K562 (cell line): ENCODE measurements around the gene TEX38. TPM values are rescaled to one million over a fixed set of nuclear protein-coding genes. Genes with fewer than 3 reads are reported as not detected.
A peak's percentile ranks its signal among the peaks of the same experiment; 100 is the strongest.

Experiments
- ASH1L ChIP-seq: fragments of 450-650 bp; IDR thresholded peaks from 2 replicates; pipeline ENCODE4 v1.6.1; 2018; ENCODE audit warnings: borderline replicate concordance, mild to moderate bottlenecking, low read depth; ENCODE audit not compliant: partially characterized antibody
- ATF7 ChIP-seq: fragments of 450-650 bp; IDR thresholded peaks from 2 replicates; pipeline ENCODE4 v1.7.1; 2014; ENCODE audit warnings: mild to moderate bottlenecking, moderate library complexity
- BACH1 ChIP-seq: fragments of 200-800 bp; sonication (Bioruptor generic); IDR thresholded peaks from 2 replicates; pipeline ENCODE4 v1.6.1; 2016; ENCODE audit warnings: missing genetic modification characterization, missing compliant biosample characterization
- BCL6 ChIP-seq: fragments of 250-450 bp; sonication (Bioruptor Pico); IDR thresholded peaks from 2 replicates; pipeline ENCODE4 v1.4.0; 2020
- ELF2 ChIP-seq: fragments of 250-450 bp; sonication (Bioruptor Pico); IDR thresholded peaks from 2 replicates; pipeline ENCODE4 v1.5.0; 2021; ENCODE audit warnings: mild to moderate bottlenecking
- GTF2E2 ChIP-seq: fragments of 200-800 bp; sonication (Bioruptor generic); IDR thresholded peaks from 2 replicates; pipeline ENCODE4 v1.6.1; 2016; ENCODE audit warnings: missing genetic modification characterization, missing compliant biosample characterization
- KAT8 ChIP-seq: fragments of 450-650 bp; IDR thresholded peaks from 2 replicates; pipeline ENCODE4 v1.6.1; 2016; ENCODE audit warnings: low read depth, mild to moderate bottlenecking
- MEIS2 ChIP-seq: fragments of 450-650 bp; IDR thresholded peaks from 2 replicates; pipeline ENCODE4 v1.6.1; 2014; ENCODE audit warnings: mild to moderate bottlenecking; ENCODE audit not compliant: partially characterized antibody
- NCOR1 ChIP-seq: fragments of 450-650 bp; IDR thresholded peaks from 2 replicates; pipeline ENCODE4 v1.6.1; 2016; ENCODE audit warnings: mild to moderate bottlenecking, moderate library complexity
- POLR2G ChIP-seq: fragments of 200-400 bp; formaldehyde crosslinking; IDR thresholded peaks from 2 replicates; pipeline ENCODE4 v1.6.1; 2017; ENCODE audit warnings: low read depth, mild to moderate bottlenecking, antibody characterized with exemption, low read length, moderate library complexity
- SAP30 ChIP-seq: fragments of 200-600 bp; sonication (generic); IDR thresholded peaks from 2 replicates; pipeline ENCODE4 v1.6.1; 2012; ENCODE audit warnings: borderline replicate concordance, low read depth, mild to moderate bottlenecking, moderate library complexity, low read length, control low read depth, inconsistent platforms; ENCODE audit not compliant: insufficient read depth, poor library complexity, severe bottlenecking
- SMARCA4 ChIP-seq: fragments of 450-650 bp; IDR thresholded peaks from 2 replicates; pipeline ENCODE4 v1.6.1; 2016
- TAF1 ChIP-seq: IDR thresholded peaks from 2 replicates; pipeline ENCODE4 v1.6.1; 2011; ENCODE audit warnings: mild to moderate bottlenecking, low read length, moderate library complexity; ENCODE audit not compliant: insufficient read depth, control insufficient read depth, severe bottlenecking; ENCODE audit errors: extremely low read depth
- TAL1 ChIP-seq: fragments of 450-650 bp; IDR thresholded peaks from 2 replicates; pipeline ENCODE4 v1.6.1; 2016; ENCODE audit warnings: mild to moderate bottlenecking
- ZFP36 ChIP-seq: fragments of 150-350 bp; IDR thresholded peaks from 2 replicates; pipeline ENCODE4 v1.6.1; 2018; ENCODE audit warnings: low read length, low read depth; ENCODE audit not compliant: partially characterized antibody
- ZNF282 ChIP-seq: sonication (generic); formaldehyde crosslinking; IDR thresholded peaks from 2 replicates; pipeline ENCODE4 v1.8.1; 2023; ENCODE audit warnings: missing genetic modification reagents
- ZNF780A ChIP-seq: fragments of 250-450 bp; sonication (Bioruptor Pico); IDR thresholded peaks from 2 replicates; pipeline ENCODE4 v1.5.0; 2021; ENCODE audit warnings: mild to moderate bottlenecking
- polyA plus RNA-seq, 8 experiments: library from polyadenylated mRNA; depleted of rRNA in 4 of 8; stranded (reverse) in 5 of 8; unstranded in 3 of 8; fragments of >200 nt; fragmentation: Nextera tagmentation in 2 of 8; fragmentation: Illumina TruSeq in 1 of 8; extraction: Ambion mirVana in 2 of 8; extraction: Trizol in 1 of 8; gene quantifications; 2 replicates each; pipeline versions ENCODE4 v1.2.1 to v1.2.3, GENCODE V29; 2011 to 2014; ENCODE audit warnings: inconsistent platforms in 1 of 8, missing spikeins in 1 of 8
- total RNA-seq, 7 experiments: library from RNA; depleted of rRNA in 6 of 7; stranded (reverse); fragments of >200 nt in 6 of 7; fragmentation: Illumina TruSeq in 2 of 7; extraction: Trizol in 2 of 7; gene quantifications; 2 replicates each; pipeline versions ENCODE4 v1.2.1 to v1.2.3, GENCODE V29; 2011 to 2021; ENCODE audit warnings: low replicate concordance in 1 of 7
- TF ChIP-seq, protein P1 (sequence below): sonication (generic); formaldehyde crosslinking; IDR thresholded peaks from 2 replicates; pipeline ENCODE4 v1.8.1; 2023; ENCODE audit warnings: missing genetic modification reagents, mild to moderate bottlenecking, borderline replicate concordance
- TF ChIP-seq, protein P2 (sequence below): sonication (generic); formaldehyde crosslinking; IDR thresholded peaks from 2 replicates; pipeline ENCODE4 v1.8.0; 2022; ENCODE audit warnings: missing genetic modification reagents, mild to moderate bottlenecking, borderline replicate concordance

Gene TEX38
- total and polyA plus RNA-seq, 9 of the 15 experiments (the other 6 are each of a cell fraction or from before 2014, with no cell fraction given): not detected

DNA sequence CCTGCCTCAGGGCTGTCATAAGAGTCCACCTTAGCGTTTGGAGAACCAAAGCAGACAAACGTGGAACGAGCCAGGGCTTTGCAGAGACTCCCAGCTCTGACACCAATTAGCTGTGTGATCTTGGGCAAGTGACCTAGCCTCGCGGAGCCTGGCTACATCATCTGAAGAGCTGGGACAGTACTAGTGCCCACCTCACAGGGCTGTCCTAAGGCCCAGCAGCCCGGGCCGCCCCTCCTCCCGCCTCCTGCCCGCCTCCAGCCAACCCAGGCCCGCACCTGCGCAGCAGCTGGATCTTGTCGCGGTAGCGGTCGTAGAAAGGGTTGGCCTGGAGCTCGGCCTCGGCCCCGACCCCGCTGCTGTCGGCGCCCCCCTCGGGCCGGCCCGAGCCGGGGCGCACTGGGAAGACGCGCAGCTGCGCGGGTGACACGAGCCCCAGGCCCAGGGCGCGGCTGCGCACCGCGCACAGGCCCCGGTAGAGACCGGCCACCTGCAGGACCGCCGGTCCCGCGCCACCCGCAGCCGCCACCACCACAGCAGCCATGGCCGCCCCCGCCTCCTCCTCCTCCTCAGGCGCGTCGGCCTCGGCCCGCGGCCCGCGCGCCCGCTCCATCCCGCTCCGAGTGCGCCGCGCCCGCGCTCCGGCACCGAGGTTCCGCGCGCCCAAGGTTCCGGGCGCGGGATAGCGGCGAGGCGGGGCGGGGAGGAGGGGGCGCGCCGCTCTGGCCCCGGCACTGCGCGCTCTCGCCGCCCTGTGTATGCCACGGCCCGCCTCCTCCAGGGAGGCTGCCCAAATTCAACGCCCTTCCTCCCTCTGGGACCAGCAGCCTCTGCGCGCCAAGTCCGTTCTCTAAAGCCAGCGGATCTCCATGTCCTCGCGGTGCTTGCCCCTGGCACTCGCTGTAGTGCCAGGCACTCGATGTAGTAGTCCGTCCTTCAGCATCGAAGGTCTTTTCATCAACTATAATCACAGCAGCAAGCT lies 3.6 kb upstream of the TEX38 start, which contains the start of gene ATPAF1 (continued):
- TF ChIP-seq, protein P1, sequence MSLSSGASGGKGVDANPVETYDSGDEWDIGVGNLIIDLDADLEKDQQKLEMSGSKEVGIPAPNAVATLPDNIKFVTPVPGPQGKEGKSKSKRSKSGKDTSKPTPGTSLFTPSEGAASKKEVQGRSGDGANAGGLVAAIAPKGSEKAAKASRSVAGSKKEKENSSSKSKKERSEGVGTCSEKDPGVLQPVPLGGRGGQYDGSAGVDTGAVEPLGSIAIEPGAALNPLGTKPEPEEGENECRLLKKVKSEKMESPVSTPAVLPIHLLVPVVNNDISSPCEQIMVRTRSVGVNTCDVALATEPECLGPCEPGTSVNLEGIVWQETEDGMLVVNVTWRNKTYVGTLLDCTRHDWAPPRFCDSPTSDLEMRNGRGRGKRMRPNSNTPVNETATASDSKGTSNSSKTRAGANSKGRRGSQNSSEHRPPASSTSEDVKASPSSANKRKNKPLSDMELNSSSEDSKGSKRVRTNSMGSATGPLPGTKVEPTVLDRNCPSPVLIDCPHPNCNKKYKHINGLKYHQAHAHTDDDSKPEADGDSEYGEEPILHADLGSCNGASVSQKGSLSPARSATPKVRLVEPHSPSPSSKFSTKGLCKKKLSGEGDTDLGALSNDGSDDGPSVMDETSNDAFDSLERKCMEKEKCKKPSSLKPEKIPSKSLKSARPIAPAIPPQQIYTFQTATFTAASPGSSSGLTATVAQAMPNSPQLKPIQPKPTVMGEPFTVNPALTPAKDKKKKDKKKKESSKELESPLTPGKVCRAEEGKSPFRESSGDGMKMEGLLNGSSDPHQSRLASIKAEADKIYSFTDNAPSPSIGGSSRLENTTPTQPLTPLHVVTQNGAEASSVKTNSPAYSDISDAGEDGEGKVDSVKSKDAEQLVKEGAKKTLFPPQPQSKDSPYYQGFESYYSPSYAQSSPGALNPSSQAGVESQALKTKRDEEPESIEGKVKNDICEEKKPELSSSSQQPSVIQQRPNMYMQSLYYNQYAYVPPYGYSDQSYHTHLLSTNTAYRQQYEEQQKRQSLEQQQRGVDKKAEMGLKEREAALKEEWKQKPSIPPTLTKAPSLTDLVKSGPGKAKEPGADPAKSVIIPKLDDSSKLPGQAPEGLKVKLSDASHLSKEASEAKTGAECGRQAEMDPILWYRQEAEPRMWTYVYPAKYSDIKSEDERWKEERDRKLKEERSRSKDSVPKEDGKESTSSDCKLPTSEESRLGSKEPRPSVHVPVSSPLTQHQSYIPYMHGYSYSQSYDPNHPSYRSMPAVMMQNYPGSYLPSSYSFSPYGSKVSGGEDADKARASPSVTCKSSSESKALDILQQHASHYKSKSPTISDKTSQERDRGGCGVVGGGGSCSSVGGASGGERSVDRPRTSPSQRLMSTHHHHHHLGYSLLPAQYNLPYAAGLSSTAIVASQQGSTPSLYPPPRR (CRISPR knock-in tag): no peak
- TF ChIP-seq SAP30: no peak
- no peak for TF ChIP-seq BACH1 (tag)
- TF ChIP-seq TAL1: no peak
- TF ChIP-seq, protein P2, sequence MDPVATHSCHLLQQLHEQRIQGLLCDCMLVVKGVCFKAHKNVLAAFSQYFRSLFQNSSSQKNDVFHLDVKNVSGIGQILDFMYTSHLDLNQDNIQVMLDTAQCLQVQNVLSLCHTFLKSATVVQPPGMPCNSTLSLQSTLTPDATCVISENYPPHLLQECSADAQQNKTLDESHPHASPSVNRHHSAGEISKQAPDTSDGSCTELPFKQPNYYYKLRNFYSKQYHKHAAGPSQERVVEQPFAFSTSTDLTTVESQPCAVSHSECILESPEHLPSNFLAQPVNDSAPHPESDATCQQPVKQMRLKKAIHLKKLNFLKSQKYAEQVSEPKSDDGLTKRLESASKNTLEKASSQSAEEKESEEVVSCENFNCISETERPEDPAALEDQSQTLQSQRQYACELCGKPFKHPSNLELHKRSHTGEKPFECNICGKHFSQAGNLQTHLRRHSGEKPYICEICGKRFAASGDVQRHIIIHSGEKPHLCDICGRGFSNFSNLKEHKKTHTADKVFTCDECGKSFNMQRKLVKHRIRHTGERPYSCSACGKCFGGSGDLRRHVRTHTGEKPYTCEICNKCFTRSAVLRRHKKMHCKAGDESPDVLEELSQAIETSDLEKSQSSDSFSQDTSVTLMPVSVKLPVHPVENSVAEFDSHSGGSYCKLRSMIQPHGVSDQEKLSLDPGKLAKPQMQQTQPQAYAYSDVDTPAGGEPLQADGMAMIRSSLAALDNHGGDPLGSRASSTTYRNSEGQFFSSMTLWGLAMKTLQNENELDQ (CRISPR knock-in tag): no peak
- no peak for TF ChIP-seq ZNF282 (CRISPR knock-in tag)
- no peak for TF ChIP-seq NCOR1
- no peak for TF ChIP-seq SMARCA4
- no peak for TF ChIP-seq ELF2 (CRISPR knock-in tag)
- peak; percentile 72 for TF ChIP-seq TAF1
- TF ChIP-seq ZFP36: peak; percentile 85
- 0 out of 2 replicates have a peak, but pooled peaks have one; percentile 23 for TF ChIP-seq ATF7
- no peak for TF ChIP-seq KAT8
- TF ChIP-seq POLR2G: peak; percentile 91
- TF ChIP-seq ASH1L: no peak
- no peak for TF ChIP-seq GTF2E2 (tag)
- no peak for TF ChIP-seq BCL6 (CRISPR knock-in tag)
- TF ChIP-seq ZNF780A (CRISPR knock-in tag): no peak
- no peak for TF ChIP-seq MEIS2
